Hypothalamus (tissue), 51 donors: ENCODE results near the gene SLC25A29.
"Not testable (repeated sequence)": the region's sequence is repeated elsewhere in the genome, so short reads cannot be mapped to it uniquely, and the experiment has no call there.

ENCODE experiments used
- DNase-seq, 51 donors: peaks; one replicate each; lab custom pipeline; 2025; lab: John Stamatoyannopoulos, UW

SLC25A29 gene

GRCh38 chr14:100283984-100284881 is 22.0 kb downstream of the SLC25A29 start:
- DNase-seq = no peak

GRCh38 chr14:100283436-100283835 is 22.8 kb downstream of the SLC25A29 start:
- DNase-seq = not testable (repeated sequence)

- DNase-seq = no peak
These were observed 23.4 kb downstream of the SLC25A29 start for GRCh38 chr14:100282766-100283419.

- DNase-seq = no peak
These were observed 24.2 kb downstream of the SLC25A29 start for GRCh38 chr14:100282083-100282350.

GRCh38 chr14:100281286-100282082 is 24.8 kb downstream of the SLC25A29 start:
- no peak for DNase-seq

- DNase-seq = no peak
These were observed 26.7 kb downstream of the SLC25A29 start for GRCh38 chr14:100279563-100279962.

- DNase-seq = no peak
These were observed 27.1 kb downstream of the SLC25A29 start for GRCh38 chr14:100279133-100279532.

GRCh38 chr14:100278702-100279101 is 27.5 kb downstream of the SLC25A29 start:
- DNase-seq = no peak

- DNase-seq = no peak
These were observed 31.0 kb downstream of the SLC25A29 start for GRCh38 chr14:100275214-100275613.

- DNase-seq = peak in 1 of 51 donors; percentile 25
These were observed 32.0 kb downstream of the SLC25A29 start for GRCh38 chr14:100274250-100274649.

GRCh38 chr14:100271247-100271939 is 34.9 kb downstream of the SLC25A29 start:
- peak in 1 of 51 donors; percentile 2 for DNase-seq

GRCh38 chr14:100268591-100269207 is 37.5 kb downstream of the SLC25A29 start:
- DNase-seq = no peak

GRCh38 chr14:100267990-100268389 is 38.3 kb downstream of the SLC25A29 start:
- no peak for DNase-seq

GRCh38 chr14:100263141-100263540 is 43.1 kb downstream of the SLC25A29 start:
- DNase-seq = no peak

GRCh38 chr14:100262545-100262944 is 43.7 kb downstream of the SLC25A29 start:
- DNase-seq = no peak

- DNase-seq = no peak
These were observed 44.6 kb downstream of the SLC25A29 start for GRCh38 chr14:100261621-100262020.

- DNase-seq = no peak
These were observed 49.8 kb downstream of the SLC25A29 start for GRCh38 chr14:100256339-100256895.

GRCh38 chr14:100252684-100253083 is 53.6 kb downstream of the SLC25A29 start:
- no peak for DNase-seq

- DNase-seq = no peak
These were observed 55.3 kb downstream of the SLC25A29 start for GRCh38 chr14:100250732-100251465.
